Suprapubic skin (tissue), 3 donors: ENCODE results near the gene MTCH1.

ENCODE experiments used
- POLR2A ChIP-seq, 2 donors: fragments of 450-650 bp; IDR thresholded peaks; one replicate each; pipeline ENCODE4 v1.6.1; 2017; ENCODE audit warnings: antibody characterized with exemption in 2 of 2, mild to moderate bottlenecking in 2 of 2, moderate library complexity in 2 of 2
- TF ChIP-seq, protein P1 (sequence below), 2 donors: fragments of 200-600 bp in 1 of 2; fragments of 450-650 bp in 1 of 2; sonication (generic) in 1 of 2; IDR thresholded peaks; one replicate each; pipeline ENCODE4 v1.5.1; 2016 to 2019; ENCODE audit warnings: antibody characterized with exemption in 2 of 2, mild to moderate bottlenecking in 1 of 2, moderate library complexity in 1 of 2

DNA sequence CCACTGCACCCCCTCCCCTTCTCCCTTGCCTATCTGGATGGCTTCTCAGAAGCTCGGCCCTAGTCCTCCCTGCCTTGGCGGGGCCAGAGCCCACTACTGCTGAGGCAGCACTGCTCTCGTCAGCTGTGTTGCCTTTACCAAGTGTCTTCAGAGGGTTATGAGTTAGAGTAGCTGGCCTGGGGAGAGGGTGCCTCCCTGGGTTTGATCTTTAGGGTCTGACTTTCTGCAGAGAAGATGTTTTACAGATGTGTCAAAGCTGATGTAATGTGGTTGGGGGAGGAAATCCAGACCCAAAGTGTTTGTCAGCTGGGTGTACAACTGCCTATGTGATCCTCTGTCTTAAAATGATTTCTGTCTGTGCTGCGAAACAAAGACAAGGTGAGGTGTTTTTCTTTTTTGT, 61.9 kb downstream of the MTCH1 start:
- no peak for TF ChIP-seq POLR2A (IDR thresholded peaks at IDR 0.05)
- TF ChIP-seq, protein P1, sequence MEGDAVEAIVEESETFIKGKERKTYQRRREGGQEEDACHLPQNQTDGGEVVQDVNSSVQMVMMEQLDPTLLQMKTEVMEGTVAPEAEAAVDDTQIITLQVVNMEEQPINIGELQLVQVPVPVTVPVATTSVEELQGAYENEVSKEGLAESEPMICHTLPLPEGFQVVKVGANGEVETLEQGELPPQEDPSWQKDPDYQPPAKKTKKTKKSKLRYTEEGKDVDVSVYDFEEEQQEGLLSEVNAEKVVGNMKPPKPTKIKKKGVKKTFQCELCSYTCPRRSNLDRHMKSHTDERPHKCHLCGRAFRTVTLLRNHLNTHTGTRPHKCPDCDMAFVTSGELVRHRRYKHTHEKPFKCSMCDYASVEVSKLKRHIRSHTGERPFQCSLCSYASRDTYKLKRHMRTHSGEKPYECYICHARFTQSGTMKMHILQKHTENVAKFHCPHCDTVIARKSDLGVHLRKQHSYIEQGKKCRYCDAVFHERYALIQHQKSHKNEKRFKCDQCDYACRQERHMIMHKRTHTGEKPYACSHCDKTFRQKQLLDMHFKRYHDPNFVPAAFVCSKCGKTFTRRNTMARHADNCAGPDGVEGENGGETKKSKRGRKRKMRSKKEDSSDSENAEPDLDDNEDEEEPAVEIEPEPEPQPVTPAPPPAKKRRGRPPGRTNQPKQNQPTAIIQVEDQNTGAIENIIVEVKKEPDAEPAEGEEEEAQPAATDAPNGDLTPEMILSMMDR (IDR thresholded peaks at IDR 0.05), result no peak
